GM21529 (cell line): ENCODE measurements around the gene SLC39A3.

Experiments
- ATAC-seq: cut with Tn5 transposase; IDR thresholded peaks from one replicate; pipeline ENCODE4 v1.9.1; 2021; ENCODE audit not compliant: unreplicated experiment

Gene SLC39A3, protein sequence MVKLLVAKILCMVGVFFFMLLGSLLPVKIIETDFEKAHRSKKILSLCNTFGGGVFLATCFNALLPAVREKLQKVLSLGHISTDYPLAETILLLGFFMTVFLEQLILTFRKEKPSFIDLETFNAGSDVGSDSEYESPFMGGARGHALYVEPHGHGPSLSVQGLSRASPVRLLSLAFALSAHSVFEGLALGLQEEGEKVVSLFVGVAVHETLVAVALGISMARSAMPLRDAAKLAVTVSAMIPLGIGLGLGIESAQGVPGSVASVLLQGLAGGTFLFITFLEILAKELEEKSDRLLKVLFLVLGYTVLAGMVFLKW

DNA sequence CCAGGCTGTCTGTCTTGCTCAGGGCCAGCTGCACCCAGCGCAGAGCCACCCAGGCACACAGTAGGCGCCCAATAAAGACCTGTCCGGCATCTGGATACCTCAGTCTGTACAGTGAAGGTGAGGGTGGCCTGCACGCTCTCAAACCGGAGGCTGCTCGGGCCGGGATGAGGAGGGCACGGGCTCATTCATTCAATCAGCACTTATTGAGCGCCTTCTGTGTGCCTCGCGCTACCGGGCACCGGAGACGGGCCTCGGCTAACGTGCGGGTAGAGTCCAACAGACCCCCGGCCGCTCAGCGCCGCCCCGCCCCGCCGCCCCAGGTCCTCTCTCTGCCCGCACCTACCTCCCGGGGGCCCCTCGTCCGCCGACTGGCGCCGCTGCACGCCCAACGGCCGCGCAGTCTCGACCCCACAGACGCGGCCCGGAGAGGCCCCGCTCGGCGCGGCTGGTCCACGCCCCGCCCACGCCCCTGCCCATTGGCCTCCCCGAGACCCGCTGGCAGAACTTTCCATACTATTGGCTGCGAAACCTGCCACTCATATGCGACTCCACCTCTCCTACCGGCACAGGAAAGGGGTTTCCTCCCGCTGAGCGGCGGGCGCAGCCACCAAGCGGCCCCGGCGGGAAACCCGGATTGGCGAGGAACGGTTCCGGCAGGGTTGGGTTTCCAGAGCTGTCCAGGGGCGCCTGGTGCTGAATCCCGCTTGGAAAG lies at the start of gene SLC39A3:
SLC39A3 (minus strand) TSS at position 416 of the 712 bp plus-strand sequence. CDS start 2,760 bp downstream, outside the sequence.
- peak; percentile 93 for ATAC-seq

DNA sequence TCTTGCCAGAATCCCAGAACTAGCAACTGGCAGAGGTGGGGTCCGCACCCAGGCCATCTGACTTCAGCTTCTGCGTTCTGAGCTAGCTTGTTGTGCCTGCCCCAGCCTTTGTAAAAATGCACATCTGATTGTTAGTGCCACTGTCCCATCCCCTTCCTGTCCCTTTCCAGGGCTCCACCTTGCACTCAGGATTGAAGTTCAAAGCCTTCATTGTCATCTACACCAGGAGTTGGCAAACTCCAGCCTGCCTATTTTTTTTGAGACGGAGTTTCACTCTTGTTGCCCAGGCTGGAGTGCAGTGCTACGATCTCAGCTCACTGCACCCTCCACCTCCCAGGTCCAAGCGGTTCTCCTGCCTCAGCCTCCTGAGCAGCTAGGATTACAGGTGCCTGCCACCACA lies 48.4 kb upstream of the SLC39A3 start:
- no peak for ATAC-seq

DNA sequence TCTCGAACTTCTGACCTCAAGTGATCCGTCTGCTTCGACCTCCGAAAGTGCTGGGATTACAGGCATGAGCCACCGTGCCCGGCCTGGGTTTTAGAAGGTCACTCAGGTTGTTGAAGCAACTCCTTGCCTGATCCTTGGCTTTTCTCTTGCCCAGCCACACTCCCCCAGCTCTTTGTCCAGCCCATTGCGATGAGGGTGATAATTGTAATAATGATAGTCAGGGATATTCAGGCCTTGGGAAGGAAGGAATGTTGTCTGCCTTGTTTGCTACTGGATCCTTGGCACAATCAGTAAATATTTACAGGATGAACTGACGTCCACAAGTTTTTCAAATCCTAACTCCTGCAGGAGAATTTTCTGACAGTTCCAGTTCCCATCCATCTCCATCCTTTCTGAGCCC lies 47.3 kb upstream of the SLC39A3 start:
- no peak for ATAC-seq

GRCh38 chr19:2785244-2785997 lies 45.6 kb upstream of the SLC39A3 start, which contains the start of gene THOP1:
TSS of gene THOP1 (plus strand) at chr19:2785503. CDS start at chr19:2785663, 160 bp downstream.
- peak; percentile 46 for ATAC-seq

- no peak for ATAC-seq
Observed at GRCh38 chr19:2783781-2784145, 43.9 kb upstream of the SLC39A3 start.

GRCh38 chr19:2782936-2783780 lies 43.3 kb upstream of the SLC39A3 start, which contains the start of gene SGTA:
TSS of gene SGTA (minus strand) at chr19:2783273. CDS start at chr19:2769068, 14,205 bp downstream.
- ATAC-seq = peak; percentile 78

DNA sequence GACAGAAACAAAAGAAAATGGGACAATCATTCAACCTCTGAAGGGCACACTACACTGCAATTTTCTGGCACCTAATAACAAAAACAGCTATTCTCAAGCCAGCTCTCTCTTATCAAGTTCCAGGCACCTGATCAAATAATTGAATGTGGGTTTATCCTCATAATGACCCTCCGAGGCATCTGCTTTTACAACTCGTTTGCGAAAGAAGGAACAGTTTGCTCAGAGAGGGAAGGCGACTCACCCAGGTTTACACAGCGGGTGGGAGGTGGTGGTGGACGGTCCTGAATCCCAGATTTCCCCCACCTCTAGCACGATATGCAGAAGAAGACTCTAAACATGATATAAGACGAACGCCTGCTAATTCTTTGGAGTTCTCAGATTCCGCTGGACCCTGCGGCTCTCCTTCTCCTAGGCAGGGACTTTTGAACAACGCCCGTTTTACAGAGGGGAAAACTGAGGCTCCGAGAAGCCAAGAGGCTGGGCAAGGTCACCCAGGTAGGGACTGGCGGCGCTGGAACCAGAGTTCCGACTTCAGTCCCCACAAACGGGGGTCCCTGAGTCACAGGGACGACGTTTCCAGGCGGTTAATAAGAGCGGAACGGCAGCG lies 42.6 kb upstream of the SLC39A3 start:
- no peak for ATAC-seq

- no peak for ATAC-seq
Observed at GRCh38 chr19:2780284-2780683, 40.5 kb upstream of the SLC39A3 start.

DNA sequence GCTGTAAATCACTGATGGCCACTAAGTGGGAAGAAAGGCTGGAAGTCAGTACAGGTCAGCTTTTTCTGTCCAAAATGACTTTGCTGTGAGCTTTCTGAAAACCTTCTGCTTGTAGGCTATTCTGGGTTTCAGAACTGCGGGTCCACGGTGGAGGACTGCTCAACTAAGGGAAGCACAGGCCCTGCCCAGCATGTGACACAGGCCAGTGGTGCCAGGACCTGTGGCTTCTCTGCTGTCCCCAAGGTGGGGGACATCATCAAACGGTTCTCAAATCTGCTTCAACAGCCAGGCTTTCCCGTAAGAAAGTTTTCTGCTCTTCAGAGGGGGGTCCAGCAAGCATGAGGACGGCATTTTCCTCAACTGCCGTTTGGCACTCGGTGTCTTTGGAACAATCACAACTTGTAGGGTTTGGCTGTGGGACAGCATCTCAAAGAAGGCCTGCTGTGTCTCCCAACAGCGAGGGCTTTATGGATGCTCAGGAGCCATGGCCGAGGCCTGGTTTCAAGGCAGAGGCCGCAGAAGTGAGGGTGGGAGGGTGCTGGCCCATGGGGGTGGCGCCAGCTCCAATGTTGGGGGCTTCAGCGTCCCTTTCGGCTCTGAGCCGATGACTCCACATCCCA lies 39.4 kb upstream of the SLC39A3 start:
- ATAC-seq = no peak

- no peak for ATAC-seq
Observed at GRCh38 chr19:2777952-2778683, 38.3 kb upstream of the SLC39A3 start.

DNA sequence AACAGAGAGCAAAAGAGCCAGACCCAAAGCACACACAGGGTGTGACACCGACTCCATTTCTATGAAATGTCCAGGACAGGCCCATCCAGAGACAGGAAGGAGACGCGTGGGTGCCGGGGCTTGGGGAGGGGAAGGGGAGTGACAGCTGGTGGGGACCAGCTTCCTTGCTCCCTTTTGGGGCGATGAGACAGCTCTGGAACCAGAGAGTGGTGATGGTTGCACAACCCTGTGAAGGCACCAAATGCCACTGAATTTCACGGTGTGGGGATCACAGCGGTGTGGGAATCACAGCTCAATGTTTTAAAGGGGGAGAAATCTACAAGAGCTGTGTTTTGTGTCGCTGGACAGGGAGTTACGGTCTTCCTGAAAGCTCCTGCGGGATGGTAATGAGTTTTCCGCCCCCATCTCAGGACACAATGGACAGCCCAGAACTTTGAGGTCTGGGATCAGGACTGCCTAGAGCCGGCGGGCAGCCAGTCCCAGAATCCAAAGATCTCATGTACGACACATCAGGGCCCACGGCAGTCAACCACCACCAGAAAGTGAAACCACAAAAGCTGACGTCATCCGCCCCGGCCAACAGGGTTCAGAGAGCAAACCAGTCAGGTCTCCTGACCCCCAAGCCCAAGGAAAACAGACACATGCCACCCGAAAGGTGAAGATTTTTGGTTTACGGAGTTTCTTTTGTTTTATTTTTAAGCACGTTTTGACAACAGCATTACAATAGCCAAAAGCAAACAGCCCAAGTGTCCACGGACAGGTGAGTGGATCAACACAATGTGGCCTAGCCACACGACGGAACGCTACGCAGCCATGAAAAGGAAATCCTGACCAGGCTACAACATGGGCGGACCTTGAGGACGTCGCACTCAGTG lies 36.0 kb upstream of the SLC39A3 start:
- ATAC-seq = no peak

- no peak for ATAC-seq
Observed at GRCh38 chr19:2774953-2775555, 35.2 kb upstream of the SLC39A3 start.

DNA sequence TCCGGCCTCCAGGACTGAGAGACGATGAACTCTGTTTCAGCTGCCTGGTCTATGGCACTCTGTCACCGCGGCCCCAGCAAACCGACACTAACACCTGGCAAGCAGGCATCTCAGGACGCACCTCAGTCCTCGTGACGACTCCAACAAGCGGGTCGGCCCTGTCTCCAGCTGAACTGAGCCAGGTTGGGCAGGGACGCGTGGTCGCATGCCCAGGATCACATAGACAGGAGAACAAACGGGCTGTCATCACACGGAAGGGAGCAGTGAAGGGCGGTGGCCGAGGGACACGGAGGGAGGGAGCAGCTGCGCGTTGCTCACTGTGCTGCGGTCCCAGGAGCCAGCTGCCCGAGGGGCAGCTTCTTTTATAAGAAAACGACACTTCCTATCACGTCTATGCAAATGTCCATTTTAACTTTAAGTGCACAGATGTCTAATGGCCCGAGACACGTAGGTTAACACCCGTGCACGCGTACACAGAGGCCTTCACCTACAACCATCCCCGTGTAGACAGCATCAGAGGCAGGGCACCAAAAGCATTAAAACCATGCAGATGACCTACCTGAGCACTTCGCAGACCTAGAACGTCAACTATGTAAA lies 34.4 kb upstream of the SLC39A3 start:
- ATAC-seq = no peak

GRCh38 chr19:2771786-2772674 lies 32.2 kb upstream of the SLC39A3 start:
- ATAC-seq = no peak

- ATAC-seq = no peak
Observed at GRCh38 chr19:2770055-2771013, 30.5 kb upstream of the SLC39A3 start.
